CD4-positive, alpha-beta T cell treated with Interleukin-17A for 1 hour (primary cell): ENCODE data around the gene CD180.

Experiments used
- DNase-seq: peaks from one replicate; pipeline ENCODE4 v3.0.0-alpha.2; 2020

The CD180 gene

GRCh38 chr5:67209141-67209771 is 12.7 kb upstream of the CD180 start:
- peak; percentile 85 for DNase-seq

- DNase-seq: no peak
Observed at GRCh38 chr5:67208403-67208802, 11.8 kb upstream of the CD180 start.

GRCh38 chr5:67206929-67207328 is 10.3 kb upstream of the CD180 start:
- DNase-seq: peak; percentile 92

- DNase-seq: no peak
Observed at GRCh38 chr5:67206461-67206860, 9.9 kb upstream of the CD180 start.

GRCh38 chr5:67205981-67206380 is 9.4 kb upstream of the CD180 start:
- DNase-seq: no peak

- no peak for DNase-seq
Observed at GRCh38 chr5:67204821-67205220, 8.2 kb upstream of the CD180 start.

- no peak for DNase-seq
Observed at GRCh38 chr5:67203701-67204074, 7.1 kb upstream of the CD180 start.

- DNase-seq: peak; percentile 30
Observed at GRCh38 chr5:67202828-67203227, 6.2 kb upstream of the CD180 start.

- DNase-seq: no peak
Observed at GRCh38 chr5:67201897-67202549, 5.4 kb upstream of the CD180 start.

- no peak for DNase-seq
Observed at GRCh38 chr5:67200809-67201562, 4.4 kb upstream of the CD180 start.

GRCh38 chr5:67199859-67200258 is 3.3 kb upstream of the CD180 start:
- no peak for DNase-seq

GRCh38 chr5:67198917-67199316 is 2.3 kb upstream of the CD180 start:
- no peak for DNase-seq

- DNase-seq: no peak
Observed at GRCh38 chr5:67197536-67197935, 937 bp upstream of the CD180 start.

- no peak for DNase-seq
Observed at GRCh38 chr5:67195406-67196275, 958 bp downstream of the CD180 start.

- DNase-seq: no peak
Observed at GRCh38 chr5:67194166-67194565, 2.4 kb downstream of the CD180 start.

GRCh38 chr5:67193439-67193807 is 3.2 kb downstream of the CD180 start:
- no peak for DNase-seq

- DNase-seq: no peak
Observed at GRCh38 chr5:67192719-67193438, 3.7 kb downstream of the CD180 start.

GRCh38 chr5:67190861-67191260 is 5.7 kb downstream of the CD180 start:
- no peak for DNase-seq

- DNase-seq: no peak
Observed at GRCh38 chr5:67190410-67190809, 6.2 kb downstream of the CD180 start.

GRCh38 chr5:67189931-67190330 is 6.7 kb downstream of the CD180 start:
- no peak for DNase-seq

GRCh38 chr5:67189079-67189354 is 7.6 kb downstream of the CD180 start:
- no peak for DNase-seq

- DNase-seq: no peak
Observed at GRCh38 chr5:67188274-67189078, 8.1 kb downstream of the CD180 start.
